Jurkat, Clone E6-1 (cell line): ENCODE measurements around the gene NKD2.

Experiments used
- DNase-seq: peaks from one replicate; pipeline ENCODE4 v3.0.0-alpha.2; 2011; ENCODE audit warnings: low read depth, low spot score
- H3K4me3 ChIP-seq: 2 replicates; pipeline ENCODE4 v1.5.1; 2011; ENCODE audit warnings: mild to moderate bottlenecking, low read length, control low read depth, moderate library complexity

Gene NKD2

DNA sequence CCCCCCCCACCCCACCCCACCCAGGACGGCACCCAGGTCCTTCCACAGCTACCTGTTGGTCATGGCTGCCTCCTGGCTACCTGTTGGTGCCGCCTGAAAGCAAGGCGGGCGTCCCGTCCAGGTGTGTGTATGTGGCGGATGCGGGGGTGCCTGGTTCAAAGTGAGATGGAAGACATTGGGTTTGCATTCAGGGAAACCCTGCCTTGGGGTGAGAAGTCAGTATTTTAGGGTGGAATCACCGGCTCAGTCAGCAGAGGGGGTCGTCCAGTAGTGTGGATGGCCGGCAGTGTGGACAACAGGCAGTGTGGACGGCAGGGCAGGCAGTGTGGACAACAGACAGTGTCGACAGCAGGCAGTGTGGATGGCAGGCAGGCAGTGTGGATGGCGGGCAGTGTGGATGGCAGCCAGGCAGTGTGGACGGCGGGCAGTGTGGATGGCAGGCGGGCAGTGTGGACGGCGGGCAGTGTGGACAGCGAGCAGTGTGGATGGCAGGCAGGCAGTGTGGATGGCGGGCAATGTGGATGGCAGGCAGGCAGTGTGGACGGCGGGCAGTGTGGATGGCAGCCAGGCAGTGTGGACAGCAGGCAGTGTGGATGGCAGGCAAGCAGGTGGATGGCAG is 28.0 kb downstream of the NKD2 start:
- DNase-seq: no peak
- H3K4me3 ChIP-seq: no peak overlapping the region

DNA sequence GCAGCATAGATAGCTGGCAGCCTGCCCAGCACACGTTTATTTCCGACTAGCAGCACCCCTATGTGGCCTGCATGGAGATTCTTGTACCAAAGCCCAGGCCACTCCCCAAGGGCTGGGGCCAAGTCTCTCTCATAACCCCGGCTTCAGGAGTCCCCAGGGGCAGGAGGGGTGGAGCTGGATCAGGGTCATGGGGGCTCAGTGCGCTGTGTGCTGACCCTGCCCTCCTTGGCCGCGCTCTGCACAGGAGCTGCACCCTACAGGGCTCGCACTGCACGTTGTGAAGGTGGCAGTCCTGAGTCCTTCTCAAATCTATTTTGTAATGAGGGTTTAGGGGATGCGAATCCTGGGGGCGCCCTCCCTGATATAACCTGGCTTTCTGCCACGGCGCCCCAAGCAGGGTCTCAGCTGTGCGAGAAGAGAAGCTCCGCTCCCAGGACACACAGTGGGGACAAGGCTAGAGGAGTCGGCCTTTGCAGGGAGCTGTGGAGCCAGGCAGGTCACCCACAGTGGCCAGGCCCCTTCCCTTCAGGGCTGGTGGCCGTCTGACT is 28.6 kb downstream of the NKD2 start:
- H3K4me3 ChIP-seq: no peak overlapping the region
- no peak for DNase-seq

DNA sequence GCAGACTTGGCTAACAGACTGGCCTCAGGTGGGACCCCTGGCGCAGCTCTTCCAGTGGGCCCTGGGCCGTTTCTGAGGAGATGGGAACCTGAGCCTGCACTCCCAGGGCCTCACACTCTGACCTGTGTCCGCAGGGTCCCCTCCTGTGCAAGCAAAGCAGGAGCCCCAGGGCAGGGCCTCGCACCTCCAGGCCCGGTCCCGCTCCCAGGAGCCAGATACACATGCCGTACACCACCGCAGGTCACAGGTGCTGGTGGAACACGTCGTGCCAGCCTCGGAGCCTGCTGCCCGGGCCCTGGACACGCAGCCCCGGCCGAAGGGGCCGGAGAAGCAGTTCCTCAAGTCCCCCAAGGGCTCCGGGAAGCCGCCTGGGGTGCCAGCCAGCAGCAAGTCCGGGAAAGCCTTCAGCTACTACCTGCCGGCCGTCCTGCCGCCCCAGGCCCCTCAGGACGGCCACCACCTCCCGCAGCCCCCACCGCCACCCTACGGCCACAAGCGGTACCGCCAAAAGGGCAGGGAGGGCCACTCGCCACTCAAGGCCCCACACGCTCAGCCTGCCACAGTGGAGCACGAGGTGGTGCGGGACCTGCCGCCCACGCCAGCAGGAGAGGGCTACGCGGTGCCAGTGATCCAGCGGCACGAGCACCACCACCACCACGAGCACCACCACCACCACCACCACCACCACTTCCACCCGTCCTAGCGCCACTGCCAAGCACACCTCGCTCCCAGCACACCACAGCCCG is 29.2 kb downstream of the NKD2 start:
- H3K4me3 ChIP-seq: no peak overlapping the region
- DNase-seq: no peak

DNA sequence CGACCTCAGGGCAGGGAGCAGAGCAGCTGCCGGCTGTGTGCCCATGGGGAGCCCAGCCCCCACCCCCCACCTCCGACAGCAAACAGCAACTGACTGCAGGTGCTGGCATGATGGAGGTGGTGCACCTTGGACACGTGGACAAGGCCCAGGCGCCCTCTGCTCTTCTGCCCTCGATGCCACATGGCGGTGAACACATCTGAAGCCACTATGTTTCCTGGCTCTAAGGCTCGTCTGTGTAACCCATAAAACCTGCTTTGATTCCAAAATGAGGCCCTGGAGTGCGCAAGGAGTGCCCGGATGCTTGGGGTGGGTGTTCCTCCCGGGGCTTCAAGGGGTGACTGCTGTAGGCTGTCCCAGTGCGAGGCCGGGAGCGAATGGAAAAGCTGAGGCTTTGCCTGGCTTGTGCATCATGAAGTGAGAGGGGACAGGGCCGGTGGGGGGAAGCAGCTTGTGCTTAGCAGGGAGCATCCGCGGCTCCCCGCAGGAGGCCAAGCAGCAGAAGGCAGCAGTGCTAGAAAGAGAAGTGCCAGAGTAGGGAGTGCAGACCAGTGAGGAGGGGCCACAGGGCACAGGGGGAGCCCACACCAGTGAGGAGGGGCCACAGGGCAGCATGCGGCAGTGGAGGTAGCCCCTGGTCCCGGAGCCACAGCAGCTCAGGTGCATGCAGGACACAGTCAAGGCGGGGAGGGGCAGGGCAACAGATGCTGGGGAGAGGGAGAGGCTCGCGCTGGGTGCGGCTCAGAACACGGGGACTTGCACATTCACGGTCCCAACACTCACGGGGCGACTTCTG is 30.0 kb downstream of the NKD2 start:
- no peak overlapping the region for H3K4me3 ChIP-seq
- DNase-seq: no peak

DNA sequence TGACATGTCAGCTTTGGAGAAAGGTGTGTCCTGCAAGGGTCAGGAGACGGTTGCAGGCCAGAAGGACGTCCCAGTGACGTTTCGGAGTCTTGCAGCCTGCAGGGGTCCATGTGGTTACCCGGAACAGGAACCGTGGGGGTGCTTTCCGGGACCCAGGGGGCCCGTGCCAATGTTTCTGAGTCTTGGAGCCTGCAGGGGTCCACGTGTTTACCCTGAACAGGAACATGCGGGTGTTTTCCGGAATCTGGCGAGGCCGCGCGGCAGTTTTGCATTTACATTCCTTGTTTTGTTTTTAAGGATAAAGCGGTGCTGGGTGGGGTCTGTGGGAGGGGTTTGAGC is 30.6 kb downstream of the NKD2 start:
- no peak overlapping the region for H3K4me3 ChIP-seq
- DNase-seq: no peak

DNA sequence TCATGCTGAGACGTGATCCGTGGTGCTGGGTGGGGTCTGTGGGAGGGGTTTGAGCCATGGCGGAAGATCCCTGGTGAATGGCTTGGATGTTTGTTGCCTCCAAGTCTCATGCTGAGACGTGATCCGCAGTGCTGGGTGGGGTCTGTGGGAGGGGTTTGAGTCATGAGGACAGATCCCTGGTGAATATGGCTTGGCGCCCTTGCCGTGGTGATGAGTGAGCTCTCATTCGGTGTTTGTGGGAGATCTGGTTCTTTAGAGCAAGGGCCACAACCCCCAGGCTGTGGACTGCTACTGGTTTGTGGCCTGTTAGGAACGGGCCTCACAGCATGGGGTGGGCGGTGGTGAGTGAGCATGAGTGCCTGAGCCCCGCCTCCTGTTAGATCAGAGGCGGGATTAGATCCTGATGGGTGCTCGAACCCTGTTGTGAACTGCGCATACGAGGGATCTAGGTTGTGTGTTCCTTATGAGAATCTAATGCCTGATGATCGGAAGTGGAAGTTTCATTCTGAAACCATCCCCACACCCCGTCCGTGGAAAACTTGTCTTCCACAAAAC is 31.2 kb downstream of the NKD2 start:
- no peak overlapping the region for H3K4me3 ChIP-seq
- no peak for DNase-seq

DNA sequence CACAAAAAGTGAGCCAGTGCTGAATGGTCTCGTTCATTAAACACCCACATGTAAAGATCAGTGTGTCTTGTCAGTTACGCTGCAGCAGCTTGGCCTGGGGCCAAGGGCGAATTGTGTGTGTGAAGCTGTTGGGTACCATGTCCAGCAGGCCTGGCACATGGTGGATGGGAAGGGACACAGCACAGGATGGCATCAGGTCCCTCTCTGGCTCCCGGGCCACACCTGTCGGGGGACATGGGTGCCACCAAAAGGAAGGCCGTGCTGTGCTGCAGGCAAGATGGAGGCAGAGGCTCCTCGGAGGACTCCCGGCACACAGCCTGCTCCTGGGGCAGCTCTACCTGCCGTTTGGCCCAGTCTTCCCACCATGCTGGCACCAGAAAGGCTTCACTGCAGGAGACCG is 32.0 kb downstream of the NKD2 start:
- no peak for DNase-seq
- H3K4me3 ChIP-seq: no peak overlapping the region

DNA sequence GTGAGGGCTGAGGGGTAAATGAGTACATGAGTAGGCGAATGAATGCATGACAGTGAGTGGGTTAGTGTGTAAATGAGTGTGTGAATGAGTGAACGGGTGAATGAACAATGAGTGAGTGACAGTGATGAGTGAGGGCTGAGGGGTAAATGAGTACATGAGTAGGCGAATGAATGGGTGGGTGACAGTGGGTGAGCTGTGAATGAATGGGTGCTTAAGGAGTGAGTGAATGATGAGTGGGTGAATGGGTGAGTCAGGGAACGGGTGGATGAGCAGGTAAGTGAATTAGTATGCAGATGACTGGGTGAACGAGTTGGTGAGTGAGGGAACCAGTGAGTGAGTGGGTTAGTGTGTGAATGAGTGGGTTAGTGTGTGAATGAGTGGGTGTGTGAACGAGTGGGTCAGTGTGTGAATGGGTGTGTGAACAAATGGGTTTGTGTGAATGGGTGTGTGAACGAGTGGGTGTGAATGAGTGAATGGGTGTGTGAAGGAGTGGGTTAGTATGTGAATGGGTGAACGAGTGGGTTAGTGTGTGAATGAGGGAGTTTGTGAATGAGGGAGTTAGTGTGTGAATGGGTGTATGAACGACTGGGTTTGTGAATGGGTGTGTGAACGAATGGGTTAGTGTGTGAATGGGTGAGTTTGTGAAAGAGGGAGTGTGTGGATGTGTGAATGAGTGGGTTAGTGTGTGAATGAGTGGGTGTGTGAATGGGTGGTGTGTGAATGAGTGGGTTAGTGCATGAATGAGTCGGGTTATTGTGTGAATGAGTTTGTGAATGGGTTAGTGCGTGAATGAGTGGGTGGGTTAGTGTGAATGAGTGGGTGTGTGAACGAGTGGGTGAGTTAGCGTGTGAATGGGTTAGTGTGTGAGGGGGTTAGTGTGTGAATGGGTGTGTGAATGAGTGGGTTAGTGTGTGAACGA is 32.9 kb downstream of the NKD2 start:
- no peak overlapping the region for H3K4me3 ChIP-seq
- no peak for DNase-seq

DNA sequence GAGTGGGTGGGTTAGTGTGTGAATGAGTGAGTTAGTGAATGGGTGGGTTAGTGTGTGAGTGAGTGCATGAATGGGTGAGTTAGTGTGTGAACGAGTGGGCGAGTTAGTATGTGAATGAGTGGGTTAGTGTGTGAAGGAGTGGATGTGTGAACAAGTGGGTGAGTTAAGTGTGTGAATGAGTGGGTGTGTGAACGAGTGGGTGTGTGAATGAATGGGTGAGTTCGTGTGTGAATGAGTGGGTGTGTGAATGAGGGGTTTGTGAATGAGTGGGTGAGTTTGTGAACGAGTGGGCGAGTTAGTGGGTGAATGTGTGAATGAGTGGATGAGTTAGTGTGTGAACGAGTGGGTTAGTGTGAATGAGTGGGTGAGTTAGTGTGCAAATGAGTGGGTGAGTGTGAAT is 34.0 kb downstream of the NKD2 start:
- DNase-seq: no peak
- H3K4me3 ChIP-seq: no peak overlapping the region

DNA sequence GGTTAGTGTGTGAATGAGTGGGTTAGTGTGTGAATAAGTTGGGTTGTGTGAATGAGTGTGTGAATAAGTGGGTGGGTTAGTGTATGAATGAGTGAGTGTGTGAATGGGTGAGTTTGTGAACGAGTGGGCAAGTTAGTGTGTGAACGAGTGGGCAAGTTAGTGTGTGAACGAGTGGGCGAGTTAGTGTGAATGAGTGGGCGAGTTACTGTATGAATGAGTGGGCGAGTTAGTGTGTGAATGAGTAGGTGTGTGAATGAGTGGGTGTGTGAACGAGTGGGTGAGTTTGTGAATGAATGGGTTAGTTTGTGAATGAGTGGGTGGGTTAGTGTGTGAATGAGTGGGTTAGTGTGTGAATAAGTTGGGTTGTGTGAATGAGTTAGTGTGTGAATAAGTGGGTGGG is 34.7 kb downstream of the NKD2 start:
- no peak for DNase-seq

DNA sequence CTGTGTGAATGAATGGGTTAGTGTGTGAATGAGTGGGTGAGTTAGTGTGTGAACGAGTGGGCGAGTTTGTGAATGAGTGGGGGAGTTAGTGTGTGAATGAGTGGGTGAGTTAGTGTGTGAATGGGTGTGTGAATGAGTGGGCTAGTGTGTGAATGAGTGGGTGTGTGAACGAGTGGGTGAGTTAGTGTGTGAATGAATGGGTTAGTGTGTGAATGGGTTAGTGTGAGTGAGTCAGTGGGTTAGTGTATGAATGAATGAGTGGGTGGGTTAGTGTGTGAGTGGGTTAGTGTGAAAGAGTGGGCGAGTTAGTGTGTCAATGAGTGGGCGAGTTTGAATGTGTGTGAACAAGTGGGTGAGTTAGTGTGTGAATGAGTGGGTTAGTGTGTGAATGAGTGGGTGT is 35.5 kb downstream of the NKD2 start:
- H3K4me3 ChIP-seq: no peak overlapping the region
- DNase-seq: no peak

More for the DNA sequence above, 34.7 kb downstream of the NKD2 start:
- no peak overlapping the region for H3K4me3 ChIP-seq

DNA sequence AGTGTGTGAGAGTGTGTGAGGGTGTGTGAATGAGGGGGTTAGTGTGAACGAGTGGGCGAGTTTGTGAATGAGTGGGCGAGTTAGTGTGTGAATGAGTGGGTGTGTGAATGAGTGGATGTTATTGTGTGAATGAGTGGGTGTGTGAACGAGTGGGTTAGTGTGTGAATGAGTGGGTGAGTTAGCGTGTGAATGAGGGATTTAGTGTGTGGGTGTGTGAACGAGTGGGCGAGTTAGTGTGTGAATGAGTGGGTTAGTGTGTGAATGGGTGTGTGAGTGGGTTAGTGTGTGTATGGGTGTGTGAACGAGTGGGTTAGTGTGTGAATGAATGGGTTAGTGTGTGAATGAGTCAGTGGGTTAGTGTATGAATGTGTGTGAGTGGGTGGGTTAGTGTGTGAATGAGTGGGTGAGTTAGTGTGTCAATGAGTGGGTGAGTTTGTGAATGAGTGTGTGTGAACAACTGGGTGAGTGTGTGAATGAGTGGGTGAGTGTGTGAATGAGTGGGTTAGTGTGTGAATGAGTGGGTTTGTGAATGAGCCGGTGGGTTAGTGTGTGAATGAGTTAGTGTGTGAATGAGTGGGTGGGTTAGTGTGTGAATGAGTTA is 37.5 kb downstream of the NKD2 start:
- DNase-seq: no peak

DNA sequence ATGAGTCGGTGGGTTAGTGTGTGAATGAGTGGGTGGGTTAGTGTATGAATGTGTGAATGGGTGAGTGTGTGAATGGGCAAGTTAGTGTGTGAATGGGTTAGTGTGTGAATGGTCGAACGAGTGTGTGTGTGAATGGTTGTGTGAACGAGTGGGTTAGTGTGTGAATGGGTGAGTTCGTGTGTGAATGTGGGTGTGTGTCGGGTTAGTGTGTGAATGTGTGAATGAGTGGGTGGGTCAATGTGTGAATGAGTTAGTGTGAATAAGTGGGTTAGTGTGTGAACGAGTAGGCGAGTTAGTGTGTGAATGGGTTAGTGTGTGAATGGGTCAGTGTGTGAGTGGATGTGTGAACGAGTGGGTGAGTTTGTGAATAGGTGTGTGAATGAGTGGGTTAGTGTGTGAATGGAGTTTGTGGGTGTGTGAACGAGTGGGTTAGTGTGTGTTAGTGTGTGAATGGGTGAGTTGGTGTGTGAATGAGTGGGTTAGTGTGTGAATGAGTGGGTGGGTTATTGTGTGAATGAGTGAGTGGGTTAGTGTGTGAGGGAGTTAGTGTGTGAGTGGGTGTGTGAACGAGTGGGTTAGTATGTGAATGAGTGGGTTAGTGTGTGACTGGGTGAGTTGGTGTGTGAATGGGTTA is 38.8 kb downstream of the NKD2 start:
- H3K4me3 ChIP-seq: no peak overlapping the region
- no peak for DNase-seq

More for the DNA sequence above, 37.5 kb downstream of the NKD2 start:
- no peak overlapping the region for H3K4me3 ChIP-seq

DNA sequence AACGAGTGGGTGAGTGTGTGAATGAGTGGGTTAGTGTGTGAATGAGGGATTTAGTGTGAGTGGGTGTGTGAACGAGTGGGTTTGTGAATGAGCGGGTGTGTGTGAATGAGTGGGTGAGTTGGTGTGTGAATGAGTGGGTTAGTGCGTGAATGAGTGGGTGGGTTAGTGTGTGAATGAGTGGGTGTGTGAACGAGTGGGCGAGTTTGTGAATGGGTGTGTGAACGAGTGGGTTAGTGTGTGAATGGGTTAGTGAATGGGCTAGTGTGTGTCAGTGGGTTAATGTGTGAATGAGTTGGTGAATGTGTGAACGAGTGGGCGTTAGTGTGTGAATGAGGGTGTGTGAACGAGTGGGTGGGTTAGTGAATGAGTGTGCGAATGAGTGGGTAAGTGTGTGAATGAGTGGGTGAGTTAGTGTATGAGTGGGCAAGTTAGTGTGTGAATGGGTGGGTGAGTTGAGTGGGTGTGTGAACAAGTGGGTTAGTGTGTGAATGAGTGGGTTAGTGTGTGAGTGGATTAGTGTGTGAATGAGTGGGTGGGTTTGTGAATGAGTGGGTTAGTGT is 39.6 kb downstream of the NKD2 start:
- H3K4me3 ChIP-seq: no peak overlapping the region
- no peak for DNase-seq

DNA sequence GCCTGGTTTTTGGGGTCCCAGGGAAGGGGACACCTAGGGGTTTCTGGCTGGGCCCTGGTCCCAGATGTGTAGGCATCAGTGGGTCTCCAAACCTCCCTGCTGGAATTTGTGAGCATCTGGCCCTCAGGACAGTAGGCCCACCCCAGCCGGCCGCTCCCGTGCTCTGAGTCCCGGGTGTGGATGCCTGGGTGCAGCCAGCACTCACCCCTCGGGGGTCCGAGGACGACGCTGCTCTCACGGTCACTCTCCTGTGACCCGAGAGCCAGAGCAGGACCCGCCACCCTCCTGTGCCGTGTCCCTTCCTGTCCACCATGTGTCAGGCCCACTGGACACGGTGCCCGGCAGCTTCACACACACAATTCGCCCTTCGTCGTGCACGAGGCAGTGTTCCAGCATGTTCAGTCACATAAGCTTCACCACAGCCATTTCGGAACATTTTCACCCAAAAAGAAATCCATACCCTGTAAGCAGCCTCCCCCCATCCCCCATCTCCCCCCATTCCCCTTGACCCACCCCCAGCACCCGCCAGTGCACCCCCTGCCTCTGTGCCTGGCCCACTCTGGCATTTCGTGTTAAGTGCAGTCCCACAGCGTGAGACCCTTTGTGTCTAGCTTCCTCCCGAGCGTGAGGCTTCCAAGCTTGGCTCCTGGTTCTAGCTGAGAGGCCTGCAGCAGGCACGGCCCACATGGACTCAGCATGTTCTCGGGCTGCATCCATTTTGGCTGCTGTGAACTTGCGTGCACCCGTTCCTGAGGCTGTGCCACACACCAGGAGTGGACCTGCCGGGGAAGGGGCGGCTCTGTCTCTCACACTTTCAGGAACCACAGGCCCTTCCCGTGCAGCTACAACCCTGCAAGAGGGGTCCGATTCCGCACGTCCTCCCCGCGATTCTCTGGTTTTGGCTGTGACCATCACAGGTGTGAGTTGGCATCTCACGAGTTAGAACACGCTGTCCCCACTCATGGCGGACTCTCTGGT is 40.5 kb downstream of the NKD2 start:
- H3K4me3 ChIP-seq: no peak overlapping the region
- DNase-seq: no peak

DNA sequence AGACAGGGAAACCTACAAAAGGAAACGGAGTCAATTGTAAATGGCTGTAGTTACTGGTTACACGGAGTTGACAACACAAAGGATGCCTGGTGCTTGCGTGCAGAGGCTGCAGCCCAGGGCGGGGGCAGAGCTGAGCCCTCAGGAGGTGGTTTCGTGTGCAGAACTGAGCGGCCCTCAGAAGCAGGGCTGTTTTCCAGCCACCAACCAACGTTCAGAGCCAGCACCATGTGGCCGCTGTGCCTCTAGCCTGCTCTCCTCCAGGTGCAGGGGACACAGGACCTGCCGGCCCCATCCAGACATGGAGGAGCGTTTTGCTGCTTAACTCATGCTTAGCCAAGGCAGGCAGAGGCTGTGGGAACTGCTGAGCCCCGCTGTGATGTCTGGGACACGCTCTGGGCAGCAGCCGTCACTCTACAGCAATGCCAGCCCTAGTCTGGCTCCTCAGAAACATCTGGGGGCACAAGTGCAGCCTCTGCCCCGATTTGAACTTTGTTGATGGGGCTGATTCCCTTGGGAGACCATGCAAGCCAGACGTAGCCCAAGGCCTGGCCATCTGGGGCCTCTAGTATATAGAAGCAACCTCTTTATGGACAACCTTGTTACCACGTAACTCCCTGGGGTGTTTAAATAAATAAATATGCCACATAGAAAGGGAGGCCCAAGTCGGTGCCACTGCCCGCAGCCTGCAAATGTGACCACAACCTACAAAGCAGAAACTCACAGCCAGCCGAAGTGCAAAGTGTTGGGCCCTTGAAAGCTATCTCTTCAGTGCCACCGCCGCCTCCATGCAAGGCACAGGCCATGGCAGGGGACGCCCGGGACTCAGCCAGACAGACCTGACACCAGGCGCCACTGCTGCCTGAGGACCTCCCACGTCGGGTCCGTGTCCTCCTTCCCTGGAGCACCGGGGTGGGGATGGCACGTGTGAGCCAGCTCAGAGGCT is 42.1 kb downstream of the NKD2 start:
- H3K4me3 ChIP-seq: no peak overlapping the region
- DNase-seq: no peak
